ENCODE results near the gene SLC2A8.
A peak's percentile ranks its signal among the peaks of the same experiment; 100 is the strongest.

The SLC2A8 gene, protein sequence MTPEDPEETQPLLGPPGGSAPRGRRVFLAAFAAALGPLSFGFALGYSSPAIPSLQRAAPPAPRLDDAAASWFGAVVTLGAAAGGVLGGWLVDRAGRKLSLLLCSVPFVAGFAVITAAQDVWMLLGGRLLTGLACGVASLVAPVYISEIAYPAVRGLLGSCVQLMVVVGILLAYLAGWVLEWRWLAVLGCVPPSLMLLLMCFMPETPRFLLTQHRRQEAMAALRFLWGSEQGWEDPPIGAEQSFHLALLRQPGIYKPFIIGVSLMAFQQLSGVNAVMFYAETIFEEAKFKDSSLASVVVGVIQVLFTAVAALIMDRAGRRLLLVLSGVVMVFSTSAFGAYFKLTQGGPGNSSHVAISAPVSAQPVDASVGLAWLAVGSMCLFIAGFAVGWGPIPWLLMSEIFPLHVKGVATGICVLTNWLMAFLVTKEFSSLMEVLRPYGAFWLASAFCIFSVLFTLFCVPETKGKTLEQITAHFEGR

DNA sequence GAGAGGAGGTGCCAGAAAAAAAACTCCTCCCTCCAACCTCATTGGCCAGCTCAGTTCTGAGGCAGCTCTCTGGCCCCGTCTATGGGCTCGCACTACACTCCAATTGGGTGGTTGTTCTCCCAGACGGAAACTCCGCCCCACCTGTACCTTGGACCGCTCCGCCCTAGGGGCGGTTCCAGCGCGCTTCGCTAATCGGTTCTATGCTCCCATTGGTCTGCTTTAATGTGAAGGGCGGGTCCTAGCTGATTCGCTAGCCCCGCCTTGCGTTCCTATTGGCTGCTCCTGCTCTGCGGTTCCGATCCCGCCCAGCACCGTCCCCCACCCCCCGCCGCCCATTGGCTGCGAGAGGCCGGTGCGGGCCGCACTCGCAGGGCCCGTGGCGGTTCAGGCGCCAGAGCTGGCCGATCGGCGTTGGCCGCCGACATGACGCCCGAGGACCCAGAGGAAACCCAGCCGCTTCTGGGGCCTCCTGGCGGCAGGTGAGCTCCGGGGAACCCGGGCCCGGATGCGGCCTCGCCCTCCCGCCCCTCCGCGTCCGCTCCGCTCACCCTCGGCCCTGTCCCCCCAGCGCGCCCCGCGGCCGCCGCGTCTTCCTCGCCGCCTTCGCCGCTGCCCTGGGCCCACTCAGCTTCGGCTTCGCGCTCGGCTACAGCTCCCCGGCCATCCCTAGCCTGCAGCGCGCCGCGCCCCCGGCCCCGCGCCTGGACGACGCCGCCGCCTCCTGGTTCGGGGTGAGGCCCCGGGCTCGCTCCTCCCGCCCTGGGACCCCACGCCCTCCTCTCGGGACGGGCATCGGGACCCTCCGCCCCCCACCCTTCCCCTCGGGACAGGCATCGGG, at the start of gene SLC2A8:
TSS of gene SLC2A8 (plus strand) at position 362 of the 838 bp plus-strand sequence. CDS start at position 424, 62 bp downstream.
- DNase-seq = peak; percentile 100

- no peak for DNase-seq
Measured at GRCh38 chr9:127347831-127348776, 48.9 kb upstream of the SLC2A8 start.

GRCh38 chr9:127349483-127350113, 47.4 kb upstream of the SLC2A8 start:
- no peak for DNase-seq

- DNase-seq = no peak
Measured at GRCh38 chr9:127351182-127352166, 45.5 kb upstream of the SLC2A8 start.

DNA sequence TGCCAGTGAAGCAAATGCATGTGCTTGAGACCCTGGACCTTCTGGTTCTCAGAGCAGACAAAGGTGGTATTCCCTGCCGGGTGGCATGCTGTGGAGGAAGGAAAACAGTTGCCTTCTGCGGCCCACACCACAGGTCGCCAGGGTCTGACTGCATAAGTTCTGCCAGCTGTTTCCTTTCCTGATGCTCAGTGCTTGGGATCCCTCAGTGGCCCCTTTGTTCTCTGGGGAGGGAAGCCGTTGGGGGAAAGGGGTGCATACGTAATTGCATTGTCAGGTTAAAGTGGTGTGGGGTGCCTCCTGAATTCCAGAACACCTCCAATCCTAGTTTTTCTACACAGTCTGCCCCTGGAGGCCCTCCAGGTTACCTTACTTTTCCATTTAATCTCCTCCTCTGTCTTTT, 43.1 kb upstream of the SLC2A8 start:
- no peak for DNase-seq

GRCh38 chr9:127356906-127357305, 40.1 kb upstream of the SLC2A8 start:
- DNase-seq = no peak

DNA sequence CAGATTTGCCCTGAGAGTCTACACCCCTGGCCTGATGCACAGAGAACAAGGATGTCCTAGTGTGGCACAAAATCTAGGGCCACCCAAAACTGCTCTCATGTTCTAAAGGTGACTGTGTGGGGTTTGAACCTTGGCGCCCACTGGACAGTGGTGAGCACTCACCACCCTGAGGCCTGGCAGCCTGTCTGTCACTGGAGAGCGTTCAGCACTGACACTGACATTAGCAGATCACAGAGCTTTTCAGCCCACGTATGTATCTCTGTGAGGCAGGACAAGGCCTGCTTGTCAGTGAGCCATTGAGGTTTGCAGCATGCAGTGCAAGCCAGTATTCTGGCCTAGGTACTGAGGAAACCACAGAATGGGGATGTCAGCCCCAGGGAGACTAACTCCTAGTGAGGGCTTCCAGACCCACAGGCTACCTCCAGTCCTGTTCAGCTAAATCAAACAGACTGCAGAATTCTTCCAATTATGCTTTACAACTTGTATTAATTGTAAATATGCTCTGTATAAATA, 38.9 kb upstream of the SLC2A8 start:
- no peak for DNase-seq

DNA sequence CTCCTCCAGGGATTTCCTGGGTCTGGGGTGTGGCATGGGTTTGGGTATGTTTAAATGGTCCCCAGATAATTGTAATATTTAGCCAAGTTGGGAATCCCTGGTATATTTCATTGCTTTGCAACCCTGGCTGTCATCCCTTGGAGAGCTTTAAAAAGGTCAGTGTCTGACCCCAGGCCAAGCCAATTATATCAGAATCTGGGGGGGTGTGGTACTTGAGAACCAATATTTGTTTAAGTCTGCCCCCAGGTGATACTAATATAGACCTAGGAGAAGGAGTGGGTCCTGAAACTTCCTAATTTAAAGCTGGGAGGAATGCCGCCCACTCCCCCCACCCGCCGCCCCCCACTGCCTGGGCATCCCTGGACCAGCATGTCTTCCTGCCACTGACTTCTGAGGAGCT, 38.2 kb upstream of the SLC2A8 start:
- DNase-seq = no peak

DNA sequence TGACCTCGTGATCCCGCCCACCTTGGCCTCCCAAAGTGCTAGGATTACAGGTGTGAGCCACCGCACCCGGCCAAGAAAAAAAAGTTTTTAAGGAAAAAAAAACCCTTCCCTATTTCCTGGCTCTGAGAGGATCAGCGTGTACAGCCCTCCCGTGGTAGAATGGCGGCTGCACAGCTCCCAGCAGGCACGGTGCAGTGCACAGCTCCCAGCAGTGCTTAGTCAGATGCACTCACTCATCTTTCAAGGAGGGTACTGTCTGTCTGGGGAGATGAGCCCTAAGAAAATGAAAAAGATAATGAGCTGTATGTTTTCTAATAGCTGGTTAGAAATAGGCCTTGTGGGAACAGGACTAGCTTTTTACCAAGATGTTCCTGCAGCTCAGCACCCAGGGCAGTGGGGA, 36.7 kb upstream of the SLC2A8 start:
- DNase-seq = no peak

DNA sequence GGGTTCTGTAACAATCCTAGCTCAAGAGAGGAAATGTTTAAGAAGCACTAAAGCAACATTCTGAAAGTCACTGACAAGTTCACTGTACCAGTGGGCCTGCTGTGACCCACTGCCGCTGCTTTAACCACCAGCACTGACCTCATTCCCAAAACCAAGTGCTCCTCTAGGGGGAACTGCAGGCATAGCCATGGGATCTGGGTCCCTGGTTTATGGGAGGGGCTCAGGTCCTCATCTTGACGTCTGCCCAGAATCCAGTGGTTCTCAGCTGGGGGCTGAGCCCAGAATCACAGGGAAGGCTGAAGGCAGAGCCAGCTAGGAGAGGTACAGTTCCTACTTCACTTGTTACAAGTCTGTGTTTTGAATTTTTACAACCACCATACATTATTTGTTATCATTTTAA, 36.1 kb upstream of the SLC2A8 start:
- DNase-seq = no peak

GRCh38 chr9:127361561-127361960, 35.4 kb upstream of the SLC2A8 start:
- DNase-seq = no peak

- DNase-seq = no peak
Measured at GRCh38 chr9:127362829-127363228, 34.1 kb upstream of the SLC2A8 start.

- DNase-seq = no peak
Measured at GRCh38 chr9:127365461-127365860, 31.5 kb upstream of the SLC2A8 start.

DNA sequence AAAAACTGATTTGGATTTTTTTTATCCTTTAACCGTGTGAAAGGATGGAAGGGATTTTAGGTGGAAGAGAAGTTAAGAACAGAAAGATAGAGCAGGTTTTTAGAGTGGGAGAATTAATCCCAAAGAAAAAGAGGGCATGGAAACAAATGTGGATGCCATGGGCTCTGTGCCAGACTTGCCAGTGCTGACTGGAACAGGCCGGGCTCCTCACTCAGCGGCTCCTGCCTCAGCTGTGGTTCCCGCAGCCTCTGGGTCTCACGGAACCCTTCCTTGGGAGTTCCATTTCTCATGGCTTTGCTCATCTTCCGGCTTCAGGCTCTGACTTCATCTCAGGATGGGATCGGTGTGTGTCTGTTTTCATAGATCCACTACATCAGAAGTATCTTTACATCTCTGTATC, 30.4 kb upstream of the SLC2A8 start:
- no peak for DNase-seq

- no peak for DNase-seq
Measured at GRCh38 chr9:127368852-127369402, 28.0 kb upstream of the SLC2A8 start.

DNA sequence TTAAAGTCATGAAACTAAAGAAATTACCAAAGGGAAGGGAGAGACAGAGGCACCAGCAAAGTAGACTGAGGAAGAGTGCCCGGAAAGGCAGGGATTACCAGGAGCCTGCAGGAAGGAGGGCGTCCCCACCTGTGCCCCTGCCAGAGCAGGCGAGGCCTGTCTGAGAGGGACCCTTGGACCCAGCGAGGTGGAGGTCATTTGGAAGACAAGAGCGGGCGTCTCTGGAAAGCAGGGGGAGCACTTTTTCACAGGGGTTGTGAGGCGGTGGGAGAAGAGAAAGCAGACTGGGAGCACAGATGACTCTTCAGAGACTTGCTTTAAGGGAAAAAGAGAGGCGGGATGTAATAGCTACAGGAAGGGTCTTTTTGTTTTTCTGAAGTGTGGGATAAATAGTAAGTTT, 27.5 kb upstream of the SLC2A8 start:
- no peak for DNase-seq

GRCh38 chr9:127370147-127370579, 26.8 kb upstream of the SLC2A8 start:
- no peak for DNase-seq

DNA sequence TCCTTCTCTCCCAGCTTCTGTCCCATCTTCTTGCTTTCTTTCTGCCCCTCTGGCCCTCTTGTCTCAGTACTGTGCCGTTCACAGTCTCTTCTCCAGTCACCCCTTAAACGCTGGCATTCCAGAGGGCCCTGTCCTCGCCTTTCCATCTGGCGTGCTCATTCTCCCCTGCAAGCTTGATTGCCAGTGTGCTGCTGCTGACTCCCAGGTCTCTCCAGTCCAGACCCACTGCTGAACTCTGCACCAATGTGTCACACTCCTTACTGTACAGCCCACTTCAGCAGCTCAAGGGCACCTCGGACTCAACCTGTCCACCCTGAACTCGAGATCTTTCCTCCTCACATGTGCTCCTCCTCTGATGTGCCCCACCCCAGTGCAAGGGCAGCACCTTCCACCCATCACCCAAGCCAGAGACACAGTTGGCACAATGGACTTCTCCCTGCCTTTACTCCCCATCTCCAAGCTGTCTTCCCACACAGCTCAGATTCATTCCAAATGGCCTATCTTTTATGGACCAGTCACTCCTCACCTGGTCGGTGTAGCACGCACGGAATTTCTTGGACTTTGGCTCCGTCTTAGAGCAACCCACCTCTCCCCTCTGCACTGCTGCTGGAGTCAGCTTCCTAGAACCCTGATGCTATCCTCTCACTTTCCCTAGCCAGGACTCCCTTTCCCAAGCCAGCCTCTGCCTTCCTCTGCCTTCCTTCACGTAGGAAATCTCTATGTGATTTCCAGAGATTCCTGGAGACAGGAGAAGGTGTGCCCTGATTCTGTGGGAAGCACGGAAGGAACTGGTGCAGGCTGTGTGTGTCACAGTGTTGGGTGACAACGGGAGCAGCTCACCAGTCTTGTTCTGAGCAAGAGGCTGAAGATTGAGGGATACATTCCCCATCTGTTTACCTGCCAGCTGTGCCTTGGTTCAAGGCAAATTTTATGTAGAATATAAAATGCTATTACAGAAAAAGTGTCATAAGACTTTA, 26.0 kb upstream of the SLC2A8 start:
- DNase-seq = no peak

- no peak for DNase-seq
Measured at GRCh38 chr9:127380479-127380878, 16.5 kb upstream of the SLC2A8 start.

Measured in DMS79 (cell line).